Psoas muscle (tissue), 8 donors: Measurements from ENCODE around the gene PAX2. TPM values are rescaled to one million over a fixed set of nuclear protein-coding genes. Genes with fewer than 3 reads are reported as not detected.

Source experiments
- ATAC-seq, 4 donors: fragments of 200-7000 bp; cut with Tn5 transposase; one replicate each; pipeline ENCODE4 v1.9.1; 2020; ENCODE audit warnings: moderate library complexity in 3 of 4, mild to moderate bottlenecking in 2 of 4
- DNase-seq, 2 donors: peaks; one replicate each; pipeline ENCODE4 v3.0.0-alpha.2; 2020
- H3K27ac ChIP-seq: fragments of 200-600 bp; one replicate; pipeline ENCODE4 v1.8.0; 2022
- H3K27me3 ChIP-seq, 3 donors: fragments of 200-600 bp in 1 of 3; one replicate each; pipeline versions ENCODE4 v1.6.1 to v1.8.0; 2013 to 2022; ENCODE audit warnings: low read length in 2 of 3, mild to moderate bottlenecking in 2 of 3, moderate library complexity in 1 of 3; ENCODE audit not compliant: insufficient read depth in 3 of 3
- H3K36me3 ChIP-seq, 2 donors: fragments of 200-600 bp in 1 of 2; one replicate each; pipeline versions ENCODE4 v1.6.1 to v1.8.0; 2013 to 2022; ENCODE audit warnings: low read depth in 1 of 2, mild to moderate bottlenecking in 1 of 2, moderate library complexity in 1 of 2; ENCODE audit not compliant: insufficient read depth in 1 of 2
- H3K4me1 ChIP-seq: fragments of 200-600 bp; one replicate; pipeline ENCODE4 v1.8.0; 2022
- H3K4me3 ChIP-seq: fragments of 200-600 bp; one replicate; pipeline ENCODE4 v1.8.0; 2022; ENCODE audit warnings: mild to moderate bottlenecking
- H3K9me3 ChIP-seq: fragments of 200-600 bp; one replicate; pipeline ENCODE4 v1.8.0; 2022
- CTCF ChIP-seq: fragments of 200-600 bp; IDR thresholded peaks from one replicate; pipeline ENCODE4 v1.8.0; 2022; ENCODE audit warnings: antibody characterized with exemption
- WGBS, 3 donors: extraction: QIAGEN DNeasy Blood & Tissue Kit; methylation state at CpG; one replicate each; pipeline versions ENCODE4 v1.1.6 to v1.1.7; 2013; 5-methylcytosine and 5-hydroxymethylcytosine counted together
- intact Hi-C, 2 donors: fragments of 100-400 bp; cut with DNase I; formaldehyde crosslinking; loops; one replicate each; pipeline versions ENCODE4 v1.11.0 to v1.14.2; 2022
- polyA plus RNA-seq, 3 donors: library from polyadenylated mRNA; stranded (reverse); fragments of 200-250 nt; gene quantifications; one replicate each; pipeline ENCODE4 v1.2.3, GENCODE V29; 2013
- total RNA-seq, 4 donors: library from RNA; stranded (reverse); fragmentation: NEBNext Ultra II Directional in 2 of 4; extraction: Animal tissue kit (Norgen Biotek cat#: 25700) in 2 of 4; gene quantifications; one replicate each; pipeline versions ENCODE4 v1.2.1 to v1.2.4, GENCODE V29; 2021 to 2023
- donor health status: healthy with polysubstance abuse.
- donor health status: DM: no; HTN: no; CAD: no; lungs with moderate emphysema.
- donor health status: Bipolar disorder and iron deficiency.
- donor health status: healthy.
- donor health status: DM: yes; HTN: yes; CAD: no.
- donor health status: DM: no; HTN: no; CAD: no.
- donor health status: DM: no; HTN: no; CAD: no.
- donor health status: DM: yes; HTN: yes; CAD: no.

Gene PAX2
- total and polyA plus RNA-seq, 7 donors: not detected

GRCh38 chr10:100863433-100863832 lies 118.1 kb downstream of the PAX2 start:
- intact Hi-C loops: no loop called here
- no peaks in the 10 kb centered on the region for H3K36me3 ChIP-seq
- 90 to 92% (median 91%) methylated on average over 7 of the region's 7 CpGs for WGBS, 3 donors
- no peak overlapping the region for H3K27ac ChIP-seq
- H3K27me3 ChIP-seq: peaks cover 0 to 50% (median 5%) of the 10 kb centered on the region in 3 donors
- ATAC-seq (no peak), DNase-seq (no peak)
- H3K4me1 ChIP-seq: no peaks in the 10 kb centered on the region
- no peak for TF ChIP-seq CTCF
- no peak overlapping the region for H3K4me3 ChIP-seq
- no peaks in the 10 kb centered on the region for H3K9me3 ChIP-seq

DNA sequence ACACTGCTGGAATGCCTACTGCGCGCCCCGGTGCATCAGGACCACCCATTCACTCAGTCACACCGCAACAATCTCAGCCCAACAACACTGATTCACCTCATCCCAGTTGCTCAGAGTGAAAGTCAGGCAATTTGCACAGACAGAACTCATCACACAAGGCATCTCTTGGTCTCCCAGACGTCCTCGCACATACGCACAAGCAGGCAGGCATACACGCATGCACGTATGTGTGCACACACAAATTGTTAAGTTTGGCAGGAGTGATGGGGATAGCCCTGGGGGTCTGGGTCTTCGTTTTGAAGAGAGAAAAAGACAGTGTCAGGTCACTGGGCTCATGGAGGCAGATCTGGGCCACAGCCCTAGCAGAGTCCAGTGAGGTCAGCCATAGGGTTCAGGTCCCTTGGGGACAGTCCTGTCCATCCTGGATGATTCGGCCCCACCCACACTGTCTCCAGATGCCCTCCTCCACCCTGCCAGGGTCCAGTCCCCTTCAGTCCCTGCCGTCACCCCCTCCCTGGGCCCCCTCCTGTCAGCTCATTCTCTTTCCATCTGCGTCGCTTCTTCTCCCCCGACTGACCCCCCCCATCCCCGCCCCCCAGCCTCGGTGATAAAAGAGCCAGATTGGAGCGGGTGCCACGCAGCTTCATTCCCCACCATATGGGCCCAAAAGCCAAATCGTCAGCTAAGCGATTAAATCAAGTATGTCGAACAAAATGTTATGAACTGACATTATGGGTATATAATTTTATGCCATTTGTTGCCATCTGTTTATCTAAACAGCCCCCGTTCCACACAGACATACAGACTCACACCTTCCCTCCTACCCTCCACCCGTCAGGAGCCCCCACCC lies 118.9 kb downstream of the PAX2 start:
- no peak for DNase-seq
- no peak for TF ChIP-seq CTCF
- 77 to 81% (median 80%) methylated on average over 23 to 24 of the region's 24 CpGs for WGBS, 3 donors
- H3K27me3 ChIP-seq: peaks cover 0 to 43% (median 4%) of the 10 kb centered on the region in 3 donors
- ATAC-seq: no peak
- no peaks in the 10 kb centered on the region for H3K36me3 ChIP-seq
- H3K4me3 ChIP-seq: no peak overlapping the region
- H3K27ac ChIP-seq: no peak overlapping the region
- no peaks in the 10 kb centered on the region for H3K4me1 ChIP-seq
- intact Hi-C loops: no loop called here
- H3K9me3 ChIP-seq: no peaks in the 10 kb centered on the region

DNA sequence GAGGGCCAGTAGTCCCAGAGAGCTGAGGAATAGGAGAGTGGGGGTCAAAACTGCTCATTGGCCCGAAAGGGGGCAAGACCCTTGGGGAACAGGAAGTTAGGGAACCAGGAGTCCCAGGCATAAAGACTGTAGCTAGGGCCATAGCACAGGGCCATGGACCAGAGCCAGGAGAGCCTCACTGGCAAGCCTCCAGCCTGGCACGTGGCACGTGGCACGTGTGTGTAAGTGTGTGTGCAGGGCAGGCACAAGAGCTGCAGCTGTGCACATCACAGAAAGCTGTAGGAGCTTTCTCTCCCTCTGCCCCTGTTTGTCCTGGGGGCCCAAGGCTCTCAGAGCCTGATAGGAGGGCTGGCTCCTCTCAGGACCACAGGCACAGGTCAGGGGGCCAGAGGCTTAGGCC lies 119.6 kb downstream of the PAX2 start:
- no peaks in the 10 kb centered on the region for H3K36me3 ChIP-seq
- ATAC-seq (no peak), DNase-seq (no peak)
- no peak overlapping the region for H3K4me3 ChIP-seq
- H3K27ac ChIP-seq: no peak overlapping the region
- H3K9me3 ChIP-seq: no peaks in the 10 kb centered on the region
- TF ChIP-seq CTCF: no peak
- WGBS, 3 donors: 28 to 33% (median 29%) methylated on average over 4 of the region's 4 CpGs
- intact Hi-C loops: no loop called here
- H3K27me3 ChIP-seq: peaks cover 0 to 38% (median 0%) of the 10 kb centered on the region in 3 donors
- no peaks in the 10 kb centered on the region for H3K4me1 ChIP-seq

DNA sequence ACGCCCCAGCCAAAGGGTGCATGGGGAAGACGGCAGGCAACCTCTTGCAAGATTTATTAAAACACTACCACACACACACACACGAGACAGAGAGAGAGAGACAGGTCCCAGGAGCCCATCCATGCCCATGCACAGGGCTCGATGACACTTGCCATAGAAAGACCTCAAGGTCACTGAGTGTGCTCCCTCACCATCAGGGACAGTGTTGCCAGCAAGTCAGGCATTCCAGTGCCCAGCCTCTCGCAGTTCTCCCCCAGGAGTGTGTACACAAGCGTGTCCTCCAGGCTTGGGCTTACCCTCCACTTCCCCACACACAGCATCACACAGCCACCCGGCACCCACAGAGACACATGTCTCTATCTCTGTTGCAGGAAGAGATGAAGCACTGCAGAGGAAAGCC lies 120.6 kb downstream of the PAX2 start:
- 72 to 83% (median 76%) methylated on average over 7 of the region's 7 CpGs for whole genome bisulfite sequencing, 3 donors
- ATAC-seq (no peak), DNase-seq (no peak)
- TF ChIP-seq CTCF: no peak
- Histone ChIP-seq H3K4me3 (no peak overlapping the region), H3K36me3 (no peaks in the 10 kb centered on the region), H3K27ac (no peak overlapping the region), H3K27me3 (peaks cover 0 to 36% (median 0%) of the 10 kb centered on the region in 3 donors), H3K4me1 (no peaks in the 10 kb centered on the region), H3K9me3 (no peaks in the 10 kb centered on the region)
- intact Hi-C loops: no loop called here
